ENCODE data around the gene TGIF1. TPM values are rescaled to one million over a fixed set of nuclear protein-coding genes. Genes with fewer than 3 reads are reported as not detected.

Gene TGIF1
- total and polyA plus RNA-seq, 10 of the 15 experiments (the other 5 are each of a cell fraction or from before 2014, with no cell fraction given) = 1.8 to 8.5 (median 6.4) TPM

- in situ Hi-C loops (cut with MboI) (loop anchor here (10.0 kb wide), 1 partner anchor 482 kb away; no protein-coding TSS in a partner anchor), intact Hi-C loops (cut with micrococcal nuclease; ENCODE audit: unreplicated experiment) (no loop called here)
- H2AFZ ChIP-seq (ENCODE audit: control insufficient read depth, low read depth, low read length) = no peak overlapping the region
- ATAC-seq = no peak
- RAD21 ChIA-PET (ENCODE audit: unreplicated experiment) = interaction anchor here (0.6 to 6.0 kb wide), 5 partner anchors 57 to 210 kb away, joined by 3 to 49 read pairs (median 3); no protein-coding TSS in a partner anchor
- H4K20me1 ChIP-seq (ENCODE audit: control insufficient read depth, insufficient read depth) = no peaks in the 10 kb centered on the region
- H3K79me2 ChIP-seq (ENCODE audit: control insufficient read depth, insufficient read depth, low read length) = no peaks in the 10 kb centered on the region
- no TSS peak for BruUV-seq (replicated peaks)
- H3K36me3 ChIP-seq (ENCODE audit: control insufficient read depth in 2 of 2, insufficient read depth in 2 of 2, low read length in 1 of 2) = no peaks in the 10 kb centered on the region
- no peak overlapping the region for H3K27ac ChIP-seq (ENCODE audit: control insufficient read depth, insufficient read depth)
- TF ChIP-seq TCF3 (IDR thresholded peaks at IDR 0.05; ENCODE audit: borderline replicate concordance, insufficient read depth, low read depth, low read length) = no peak
- TF ChIP-seq CBFB (IDR thresholded peaks at IDR 0.05; ENCODE audit: low read depth) = no peak
- TF ChIP-seq MAX (IDR thresholded peaks at IDR 0.05; ENCODE audit: low read depth, low read length) = no peak
- no peak for TF ChIP-seq MLLT1 (IDR thresholded peaks at IDR 0.05)
- no peak for TF ChIP-seq JUNB (IDR thresholded peaks at IDR 0.05)
- TF ChIP-seq SMAD1 (IDR thresholded peaks at IDR 0.05; ENCODE audit: low read depth, partially characterized antibody) = no peak
- no peak for TF ChIP-seq ATF2 (IDR thresholded peaks at IDR 0.05; ENCODE audit: low read length)
- TF ChIP-seq SUZ12 (IDR thresholded peaks at IDR 0.05; ENCODE audit: unreplicated experiment) = no peak
- no peak for TF ChIP-seq STAT3 (IDR thresholded peaks at IDR 0.05; ENCODE audit: low read depth, low read length)
- no peak for TF ChIP-seq ZNF622 (IDR thresholded peaks at IDR 0.05)
- TF ChIP-seq RUNX3 (IDR thresholded peaks at IDR 0.05; ENCODE audit: low read length) = no peak
- no peak for TF ChIP-seq ZSCAN29 (IDR thresholded peaks at IDR 0.05)
- TF ChIP-seq PBX3 (IDR thresholded peaks at IDR 0.05; ENCODE audit: insufficient replicate concordance, low read depth, low read length) = no peak
- TF ChIP-seq SMC3 (IDR thresholded peaks at IDR 0.05; ENCODE audit: borderline replicate concordance, low read length) = no peak
- FAIRE-seq = no peak
- no peak for DNase-seq (ENCODE audit: low read depth, low spot score)
- POLR2A ChIA-PET = interaction anchor here (0.5 to 1.1 kb wide), 2 partner anchors 9 to 90 kb away, joined by 3 read pairs; no protein-coding TSS in a partner anchor
- H3K4me2 ChIP-seq (ENCODE audit: control insufficient read depth, insufficient read depth) = no peak overlapping the region
- no peak overlapping the region for H3K4me3 ChIP-seq
- no peak overlapping the region for H3K9ac ChIP-seq (ENCODE audit: control insufficient read depth, insufficient read depth, low read length)
- peaks cover 2 to 10% of the 10 kb centered on the region in 2 experiments; a peak in 3 of 4 replicates for H3K27me3 ChIP-seq (replicated peaks in 1 of 2; ENCODE audit: control insufficient read depth in 2 of 2, insufficient read depth in 2 of 2, low read length in 1 of 2)
- no peaks in the 10 kb centered on the region; the same call in 1 of the 3 replicates for H3K9me3 ChIP-seq (replicated peaks; ENCODE audit: control insufficient read depth, insufficient read depth, low read length)
- WGBS (ENCODE audit: insufficient coverage, insufficient replicate concordance, low lambda C conversion rate, missing lambda C conversion rate) = 0% methylated on average over 1 of the region's 1 CpG
- CTCF ChIA-PET = interaction anchor here (0.7 to 5.9 kb wide), 8 partner anchors 18 to 209 kb away, joined by 3 to 79 read pairs (median 8); no protein-coding TSS in a partner anchor
- SMC1A ChIA-PET (ENCODE audit: uncharacterized antibody, unreplicated experiment) = interaction anchor here (0.8 to 5.4 kb wide), 14 partner anchors 9 to 489 kb away, joined by 3 to 43 read pairs (median 4); no protein-coding TSS in a partner anchor
- H3K4me1 ChIP-seq (ENCODE audit: control insufficient read depth, insufficient read depth, low read length) = peaks cover 22% of the 10 kb centered on the region
Measured at GRCh38 chr18:3456686-3457069, 6.7 kb downstream of the TGIF1 start.

Data from GM12878 (cell line).